NCI-H345 treated with DMSO at 0.1 percent for 48 hours (cell line): ENCODE data around the gene HNRNPK.

Experiments
- DNase-seq: peaks from one replicate; lab custom pipeline; 2025; ENCODE audit not compliant: unreplicated experiment; lab: John Stamatoyannopoulos, UW

HNRNPK gene

GRCh38 chr9:83979812-83980394 lies at the start of gene HNRNPK:
Gene HNRNPK (minus strand): TSS chr9:83980215. CDS start chr9:83978252, 1,963 bp downstream.
- DNase-seq, result peak; percentile 90

DNA sequence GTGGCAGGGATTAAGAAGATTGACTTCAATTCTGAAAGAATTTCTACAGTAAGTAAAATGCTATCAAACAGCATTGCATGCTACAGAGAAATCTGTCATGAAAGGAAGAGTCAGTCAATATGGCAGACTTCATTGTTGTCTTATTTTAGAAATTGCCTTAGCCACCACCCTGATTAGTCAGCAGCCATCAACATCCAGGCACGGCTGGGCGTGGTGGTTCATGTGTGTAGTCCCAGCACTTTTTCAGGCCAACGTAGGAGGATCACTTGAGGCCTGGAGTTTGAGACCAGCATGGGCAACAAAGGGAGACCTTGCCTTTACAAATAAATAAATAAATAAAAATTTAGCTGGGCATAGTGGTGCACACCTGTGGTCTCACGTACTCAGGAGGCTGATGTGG lies 47.2 kb upstream of the HNRNPK start:
- no peak for DNase-seq

GRCh38 chr9:84024041-84024575 lies 44.1 kb upstream of the HNRNPK start:
- DNase-seq, result no peak

DNA sequence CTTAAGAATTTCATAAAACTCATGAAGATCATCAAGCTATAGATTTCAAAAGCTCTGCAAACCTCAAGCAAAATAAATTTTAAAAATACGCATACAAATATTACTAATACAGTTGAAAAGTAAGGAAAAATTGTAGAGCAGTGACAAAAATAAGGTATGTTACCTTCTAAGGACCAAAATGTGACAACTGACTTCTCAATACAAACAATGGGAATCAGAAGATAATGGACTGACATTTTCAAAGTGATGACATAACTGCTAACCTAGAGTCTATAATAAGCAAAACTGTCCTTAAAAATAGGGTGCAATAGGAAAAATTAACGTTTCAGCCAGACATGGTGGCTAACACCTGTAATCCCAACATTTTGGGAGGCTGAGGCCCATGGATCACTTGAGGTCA lies 27.6 kb upstream of the HNRNPK start:
- DNase-seq, result no peak

DNA sequence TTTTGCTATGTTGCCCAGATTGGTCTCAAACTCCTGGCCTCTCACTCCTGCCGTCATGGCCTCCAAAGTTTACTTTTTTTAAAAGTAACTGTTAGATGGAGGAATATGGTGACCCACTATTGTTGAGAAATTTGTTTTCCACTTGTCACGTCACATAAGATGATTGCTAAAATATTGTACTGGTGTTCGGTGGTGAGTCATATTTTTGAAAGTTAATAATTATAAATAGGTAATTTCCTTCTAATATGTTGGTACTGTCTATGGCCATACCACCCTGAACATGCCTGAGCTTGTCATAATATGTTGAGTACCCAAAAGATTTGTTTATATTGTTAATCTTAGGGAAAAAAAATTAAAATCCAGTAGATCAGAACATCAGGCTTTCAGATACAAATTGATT lies 23.2 kb upstream of the HNRNPK start:
- no peak for DNase-seq

DNA sequence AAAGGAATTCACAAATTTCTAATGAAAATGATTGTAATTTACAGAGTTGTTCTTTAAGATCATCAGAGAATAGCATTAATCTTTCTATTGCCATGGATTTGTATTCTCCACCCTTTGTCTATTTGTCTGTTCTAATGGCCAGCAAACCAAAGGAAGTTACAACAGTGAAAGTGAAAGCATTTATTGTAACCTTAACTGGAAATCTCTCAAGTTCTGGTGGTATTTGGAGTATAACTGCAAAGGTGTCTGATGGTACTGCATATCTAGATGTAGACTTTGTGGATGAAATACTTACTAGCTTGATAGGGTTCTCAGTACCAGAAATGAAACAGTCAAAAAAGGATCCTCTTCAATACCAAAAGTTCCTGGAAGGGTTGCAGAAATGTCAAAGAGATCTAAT lies 22.3 kb upstream of the HNRNPK start:
- DNase-seq, result no peak

GRCh38 chr9:84001621-84002020 lies 21.6 kb upstream of the HNRNPK start:
- DNase-seq, result no peak

- DNase-seq, result no peak
Measured at GRCh38 chr9:84000186-84000585, 20.2 kb upstream of the HNRNPK start.

- DNase-seq, result no peak
Measured at GRCh38 chr9:83999141-83999918, 19.3 kb upstream of the HNRNPK start.

- DNase-seq, result no peak
Measured at GRCh38 chr9:83996126-83996525, 16.1 kb upstream of the HNRNPK start.

DNA sequence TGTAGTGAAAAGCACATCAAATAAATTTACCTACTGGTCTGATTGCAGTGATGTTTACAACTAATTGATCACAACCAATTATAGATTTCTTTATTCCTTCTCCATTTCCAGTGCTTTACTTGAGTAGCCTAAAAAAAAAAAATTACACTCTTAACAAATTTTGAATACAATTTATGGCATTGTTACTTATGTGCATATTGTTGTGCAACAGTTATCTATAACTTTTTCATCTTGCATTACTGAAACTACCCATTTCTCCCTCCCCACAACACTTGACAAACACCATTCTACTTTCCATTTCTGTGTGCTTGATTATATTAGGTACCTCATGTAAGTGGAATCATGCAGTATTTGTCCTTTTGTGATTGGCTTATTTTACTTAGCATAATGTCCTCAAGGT lies 12.9 kb upstream of the HNRNPK start:
- DNase-seq, result no peak

DNA sequence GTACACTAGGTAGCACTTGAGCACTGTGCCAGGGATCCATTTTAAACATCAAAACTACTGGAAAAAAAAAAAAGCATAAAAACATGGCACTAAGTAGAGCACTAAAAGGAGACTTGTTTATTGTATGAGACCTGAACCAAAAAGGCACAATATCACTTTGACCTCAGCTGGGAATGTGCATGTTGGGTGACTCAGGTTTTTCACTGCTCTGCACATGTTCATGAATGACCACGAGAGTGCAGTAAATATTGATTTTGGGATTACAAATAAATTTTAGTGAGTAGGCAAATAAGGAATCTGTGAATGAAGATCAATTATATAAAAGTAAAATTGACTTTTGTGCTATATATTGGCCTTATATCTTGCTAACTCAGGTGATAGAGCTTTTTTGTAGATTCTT lies 12.4 kb upstream of the HNRNPK start:
- DNase-seq, result no peak

DNA sequence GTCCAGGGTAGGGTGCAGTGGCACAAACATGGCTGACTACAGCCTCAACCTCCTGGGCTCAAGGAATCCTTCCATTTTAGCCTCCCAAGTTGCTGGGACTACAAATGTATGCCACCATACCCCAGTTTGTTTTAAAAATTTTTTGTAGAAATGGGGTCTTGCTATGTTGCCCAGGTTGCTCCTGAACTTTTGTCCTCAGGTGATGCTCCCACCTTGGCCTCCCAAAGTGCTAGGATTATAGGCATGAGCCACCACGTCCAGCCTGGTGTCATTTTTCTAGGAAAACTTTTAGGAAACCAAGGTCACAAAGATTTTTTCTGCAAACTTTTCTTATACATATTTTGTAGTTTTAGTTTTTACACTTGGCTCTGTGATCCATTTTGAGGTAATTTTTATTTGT lies 11.3 kb upstream of the HNRNPK start:
- no peak for DNase-seq

DNA sequence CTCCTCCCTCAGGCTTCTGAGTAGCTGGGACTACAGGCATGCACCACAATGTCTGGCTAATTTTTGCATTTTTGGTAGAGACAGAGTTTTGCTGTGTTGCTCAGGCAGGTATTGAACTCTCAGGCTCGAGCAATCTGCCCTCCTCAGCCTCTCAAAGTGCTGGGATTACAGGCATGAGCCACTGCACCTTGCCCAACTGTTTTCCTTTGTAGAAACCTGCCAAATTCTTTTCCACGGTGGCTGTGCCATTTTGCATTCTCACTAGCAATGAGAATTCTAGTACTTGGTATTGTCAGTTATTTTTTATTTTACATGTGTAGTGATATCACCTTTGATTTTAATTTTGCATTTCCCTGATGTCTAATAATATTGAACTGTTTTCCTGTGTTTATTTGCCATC lies 8.4 kb upstream of the HNRNPK start:
- no peak for DNase-seq

DNA sequence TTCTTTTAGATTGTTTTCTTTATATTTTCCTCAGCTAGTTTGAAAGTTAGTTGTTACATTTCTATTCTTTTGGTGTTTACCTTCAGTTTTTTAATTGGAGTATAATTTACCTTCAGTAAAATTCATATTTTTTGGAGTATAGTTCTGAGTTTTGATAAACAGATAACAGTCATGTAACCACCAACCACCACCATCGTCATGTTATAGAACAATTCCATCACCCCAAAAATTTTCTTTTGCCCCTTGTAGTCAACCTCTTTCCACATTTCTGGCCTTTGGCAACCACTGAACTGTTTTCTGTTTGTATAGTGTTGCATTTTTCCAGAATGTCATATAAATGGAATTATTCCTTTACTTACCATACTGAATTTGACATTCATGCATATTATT lies 7.4 kb upstream of the HNRNPK start:
- no peak for DNase-seq

DNA sequence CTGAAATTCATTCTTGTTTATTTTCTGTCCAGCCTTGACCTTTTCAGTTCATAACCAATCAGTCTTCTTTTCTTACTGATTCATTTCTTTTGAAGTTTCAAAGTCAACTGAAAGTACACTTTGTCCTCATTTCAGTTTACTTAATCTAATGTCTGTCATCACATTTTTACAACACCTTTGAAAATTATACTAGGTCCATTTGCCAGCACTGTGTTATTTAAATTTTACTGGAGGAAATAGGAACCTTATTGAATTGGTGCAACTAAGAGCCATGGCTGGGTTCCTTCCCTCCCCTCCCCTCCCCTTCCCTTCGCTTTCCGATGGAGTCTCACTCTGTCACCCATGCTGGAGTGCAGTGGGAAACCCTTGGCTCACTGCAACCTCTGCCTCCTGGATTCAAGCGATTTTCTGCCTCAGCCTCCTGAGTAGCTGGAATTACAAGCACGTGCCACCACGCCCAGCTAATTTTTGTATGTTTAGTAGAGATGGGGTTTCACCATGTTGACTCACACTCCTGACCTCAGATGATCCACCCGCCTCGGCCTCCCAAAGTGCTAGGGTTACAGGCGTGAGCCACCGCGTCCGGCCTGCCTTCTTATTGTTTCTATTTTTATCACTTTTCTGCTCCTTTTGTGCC lies 6.9 kb upstream of the HNRNPK start:
- DNase-seq, result no peak

DNA sequence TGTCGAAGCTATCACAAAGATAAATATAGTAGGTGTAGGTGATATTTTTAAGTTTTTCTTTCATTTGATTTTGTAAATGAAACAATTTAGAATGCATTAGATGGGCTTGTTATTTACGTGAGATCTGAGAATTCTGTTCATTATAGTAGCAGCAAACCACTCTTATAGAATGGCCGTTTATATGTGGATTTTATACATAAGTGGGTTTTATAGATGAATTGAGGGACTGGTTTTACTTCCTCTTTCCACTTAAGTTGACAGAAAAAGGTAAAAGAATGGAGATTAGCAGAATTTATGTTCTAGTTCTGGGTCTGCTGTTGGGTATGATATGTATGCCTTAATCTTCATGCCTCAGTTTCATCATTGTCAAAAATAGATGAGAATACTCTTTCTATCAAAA lies 6.2 kb upstream of the HNRNPK start:
- DNase-seq, result no peak

- DNase-seq, result peak; percentile 4
Measured at GRCh38 chr9:83981126-83981871, 1.3 kb upstream of the HNRNPK start.

DNA sequence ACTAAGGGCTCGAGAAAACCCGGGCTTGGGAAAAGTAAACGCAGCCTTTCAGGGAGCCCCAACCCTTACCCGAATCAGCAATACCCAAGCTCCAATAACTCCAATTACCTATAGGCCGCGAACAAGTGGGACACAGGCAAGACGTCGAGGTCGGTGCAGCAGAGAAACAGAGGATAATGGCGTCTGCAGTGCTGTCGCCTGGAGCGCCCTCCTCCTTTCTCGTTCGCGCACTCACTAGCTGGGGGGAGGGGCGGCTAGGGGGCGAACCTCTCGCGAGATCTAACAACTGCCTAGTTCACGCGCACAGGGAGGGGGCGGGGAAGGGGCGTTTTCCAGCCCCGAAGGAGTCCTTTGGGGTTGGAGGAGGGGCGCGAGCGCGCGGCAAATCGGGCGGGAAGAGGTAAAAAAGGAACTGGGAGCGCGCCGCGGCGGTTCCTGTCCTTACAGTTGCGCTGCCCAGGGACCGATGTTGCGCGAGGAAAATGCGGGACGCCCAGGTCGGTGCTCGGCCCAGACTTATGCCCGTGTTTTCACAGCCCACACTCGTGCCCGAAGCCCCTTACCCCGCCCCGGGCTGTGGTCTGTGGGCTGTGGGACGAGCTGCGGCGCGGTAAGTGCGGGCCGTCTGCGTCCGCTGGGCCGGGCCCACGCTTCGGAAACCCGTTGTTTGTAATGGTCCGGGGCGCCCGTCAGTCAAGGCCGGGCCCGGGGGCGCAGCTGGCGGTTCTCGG lies 545 bp upstream of the HNRNPK start, which contains the start of gene RMI1:
Gene RMI1 (plus strand): TSS at position 411 of the 731 bp plus-strand sequence. CDS start 20,182 bp downstream, outside the sequence.
- DNase-seq, result peak; percentile 90

DNA sequence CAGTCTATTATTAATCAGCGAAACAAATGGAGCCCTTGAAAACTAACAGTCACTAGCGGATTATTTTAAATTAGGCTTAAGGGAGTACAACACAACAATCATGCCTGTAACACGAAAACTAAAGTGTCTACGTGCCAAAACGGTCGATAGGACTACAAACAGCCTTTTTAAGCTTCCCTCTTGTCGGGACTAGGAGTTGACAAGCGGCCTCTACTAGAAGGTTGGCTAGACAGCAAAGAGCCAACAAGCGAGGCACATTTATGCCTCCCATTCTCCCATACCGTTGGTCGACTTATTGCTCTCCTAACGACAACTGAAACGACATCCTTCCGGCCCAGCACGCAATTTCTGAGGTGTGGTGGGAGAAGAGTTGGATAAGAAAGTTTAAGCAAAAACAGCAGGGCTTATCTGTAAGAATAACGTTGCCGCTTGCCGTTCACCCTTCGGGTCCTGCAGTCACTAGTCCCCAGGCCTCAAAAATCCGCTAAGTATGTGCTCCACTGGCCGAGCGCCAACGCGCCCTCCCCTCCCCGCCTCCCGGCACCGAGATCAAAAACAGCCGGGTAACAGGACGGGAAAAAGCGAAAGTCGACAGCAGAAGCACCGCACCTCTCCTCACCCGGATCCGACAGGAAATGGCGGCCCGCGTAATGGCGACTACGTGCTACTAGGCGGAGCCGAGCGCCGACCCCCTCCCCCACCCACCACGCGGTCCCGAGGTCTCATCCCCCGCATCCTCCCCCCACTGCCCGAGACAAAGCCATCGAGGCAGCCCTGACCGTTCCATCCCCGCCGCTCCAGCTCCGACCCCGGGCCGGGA lies 813 bp downstream of the HNRNPK start:
- peak; percentile 12 for DNase-seq
